A673 (cell line): ENCODE data around the gene DOCK6. TPM values are rescaled to one million over a fixed set of nuclear protein-coding genes. Genes with fewer than 3 reads are reported as not detected.

Experiments used
- BruUV-seq: library from RNA; stranded (reverse); fragments of 400-500 nt; replicated peaks from 2 replicates; lab custom pipeline; 2021; lab: Mats Ljungman, UMichigan
- CTCF ChIA-PET: fragments of 300-600 bp; sonication (Branson Sonifier 250); formaldehyde crosslinking; loops from one replicate; lab custom pipeline; 2022; ENCODE audit warnings: antibody characterized with exemption; lab: Charles Lee
- POLR2A ChIA-PET: fragments of 300-600 bp; sonication (Branson Sonifier 250); formaldehyde crosslinking; loops from one replicate; lab custom pipeline; 2022; ENCODE audit warnings: antibody characterized with exemption; ENCODE audit not compliant: low non-redundant PET; lab: Charles Lee
- DNase-seq: peaks from one replicate; pipeline ENCODE4 v3.0.0-alpha.2; 2015; ENCODE audit warnings: low spot score
- H3K27ac ChIP-seq: fragments of 200-600 bp; sonication (generic); 2 replicates; pipeline ENCODE4 v1.5.1; 2016; ENCODE audit warnings: mixed run types, low read depth, mild to moderate bottlenecking, mixed read lengths, antibody characterized with exemption, low read length; ENCODE audit not compliant: poor library complexity, severe bottlenecking
- H3K27me3 ChIP-seq: fragments of 200-600 bp; sonication (generic); replicated peaks from 2 replicates; pipeline ENCODE4 v1.6.1; 2017; ENCODE audit warnings: mixed run types, low read depth, mild to moderate bottlenecking, mixed read lengths, antibody characterized with exemption, low read length; ENCODE audit not compliant: insufficient read depth, poor library complexity
- H3K36me3 ChIP-seq: fragments of 200-600 bp; sonication (generic); 2 replicates; pipeline ENCODE4 v1.6.1; 2016; ENCODE audit warnings: mixed run types, mild to moderate bottlenecking, mixed read lengths, antibody characterized with exemption, low read length; ENCODE audit not compliant: insufficient read depth, poor library complexity, severe bottlenecking
- H3K4me1 ChIP-seq: fragments of 200-600 bp; sonication (generic); 2 replicates; pipeline ENCODE4 v1.6.1; 2017; ENCODE audit warnings: mixed run types, mild to moderate bottlenecking, mixed read lengths, antibody characterized with exemption, low read length; ENCODE audit not compliant: insufficient read depth, poor library complexity, severe bottlenecking
- H3K4me3 ChIP-seq: fragments of 200-600 bp; sonication (generic); 2 replicates; pipeline ENCODE4 v1.5.1; 2016; ENCODE audit warnings: low read depth, mixed run types, mild to moderate bottlenecking, mixed read lengths, low read length; ENCODE audit not compliant: poor library complexity, severe bottlenecking
- H3K9me3 ChIP-seq: fragments of 200-600 bp; sonication (generic); 2 replicates; pipeline ENCODE4 v1.6.1; 2016; ENCODE audit warnings: mixed run types, low read depth, mild to moderate bottlenecking, mixed read lengths, antibody characterized with exemption, low read length; ENCODE audit not compliant: poor library complexity, severe bottlenecking
- CTCF ChIP-seq: fragments of 300-800, 200-600 bp; sonication (generic); conservative IDR thresholded peaks from 2 replicates; pipeline ENCODE4 v1.5.1; 2017; ENCODE audit warnings: low read depth, mild to moderate bottlenecking, antibody characterized with exemption, low read length, moderate library complexity, mixed read lengths
- EZH2 ChIP-seq: fragments of 200-600 bp; sonication (generic); IDR thresholded peaks from 2 replicates; pipeline ENCODE4 v1.6.1; 2017; ENCODE audit warnings: borderline replicate concordance, low read depth, mild to moderate bottlenecking, mixed read lengths, antibody characterized with exemption, low read length; ENCODE audit not compliant: poor library complexity, severe bottlenecking
- intact Hi-C: fragments of 100-400 bp; cut with micrococcal nuclease; formaldehyde crosslinking; loops from one replicate; pipeline ENCODE4 v1.10.0; 2022; ENCODE audit not compliant: unreplicated experiment
- total RNA-seq: library from RNA; stranded (reverse); gene quantifications from 2 replicates; pipeline ENCODE4 v1.2.3, GENCODE V29; 2021

Gene DOCK6
- total RNA-seq, 1 experiment from 2014 or later, result 15.6 TPM

GRCh38 chr19:11300811-11301120 lies 38.4 kb upstream of the DOCK6 start:
- Histone ChIP-seq H3K4me3 (no peak overlapping the region), H3K27ac (no peak overlapping the region), H3K36me3 (no peaks in the 10 kb centered on the region), H3K27me3 (no peaks in the 10 kb centered on the region), H3K9me3 (no peaks in the 10 kb centered on the region), H3K4me1 (no peaks in the 10 kb centered on the region)
- POLR2A ChIA-PET, result no interaction called here
- TF ChIP-seq EZH2, result no peak
- TF ChIP-seq CTCF, result no peak
- intact Hi-C loops, result no loop called here
- no peak for DNase-seq
- BruUV-seq, result no TSS peak
- CTCF ChIA-PET, result interaction anchor here (0.6 kb wide), 1 partner anchor 36 kb away, joined by 6 read pairs; no protein-coding TSS in a partner anchor

DNA sequence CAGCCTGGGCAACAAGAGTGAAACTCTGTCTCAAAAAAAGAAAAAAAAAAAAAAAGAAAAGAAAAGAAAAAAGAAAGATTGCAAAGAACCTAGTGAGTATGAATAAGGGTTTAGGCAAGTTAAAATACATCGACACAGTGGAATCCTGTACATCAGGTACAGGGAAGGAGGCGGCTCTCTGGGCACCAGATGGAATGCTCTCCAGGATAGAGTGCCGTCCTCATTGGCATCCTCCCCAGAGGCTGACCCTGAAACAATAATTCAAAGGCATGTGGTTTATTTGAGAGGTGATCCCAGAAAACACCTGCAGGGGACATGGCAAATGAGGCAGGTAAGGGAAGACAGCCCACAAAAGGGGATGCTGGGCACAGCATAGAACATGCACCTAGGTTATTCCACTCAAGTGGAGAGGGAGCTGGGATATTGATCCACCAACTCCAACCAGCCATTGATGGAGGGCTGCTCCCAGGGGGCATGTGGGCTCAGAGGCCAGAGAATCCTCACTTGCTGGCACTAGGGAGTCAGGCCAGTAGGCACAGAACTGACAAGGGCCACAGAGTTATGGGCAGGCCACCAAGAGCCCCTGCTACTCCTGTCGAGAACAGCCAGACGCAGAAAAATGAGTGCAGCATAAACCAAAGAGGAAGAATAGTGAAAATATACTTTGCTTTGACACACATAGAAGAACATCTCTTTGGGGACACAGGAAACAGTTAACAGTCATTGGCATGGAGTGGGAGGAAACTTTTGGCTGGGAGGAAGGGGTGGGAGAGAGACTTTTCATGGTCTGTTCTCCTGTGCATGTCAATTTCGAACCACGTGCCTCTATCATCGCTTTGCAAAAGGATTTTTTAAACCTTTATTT lies 37.9 kb upstream of the DOCK6 start:
- Histone ChIP-seq H3K4me1 (no peaks in the 10 kb centered on the region), H3K9me3 (no peaks in the 10 kb centered on the region), H3K27me3 (no peaks in the 10 kb centered on the region), H3K27ac (no peak overlapping the region), H3K4me3 (no peak overlapping the region), H3K36me3 (no peaks in the 10 kb centered on the region)
- intact Hi-C loops, result loop anchor here (10.0 kb wide), 2 partner anchors 145 to 285 kb away; no protein-coding TSS in a partner anchor
- no peak for DNase-seq
- no peak for TF ChIP-seq EZH2
- no peak for TF ChIP-seq CTCF
- CTCF ChIA-PET, result no interaction called here
- POLR2A ChIA-PET, result no interaction called here
- no TSS peak for BruUV-seq

DNA sequence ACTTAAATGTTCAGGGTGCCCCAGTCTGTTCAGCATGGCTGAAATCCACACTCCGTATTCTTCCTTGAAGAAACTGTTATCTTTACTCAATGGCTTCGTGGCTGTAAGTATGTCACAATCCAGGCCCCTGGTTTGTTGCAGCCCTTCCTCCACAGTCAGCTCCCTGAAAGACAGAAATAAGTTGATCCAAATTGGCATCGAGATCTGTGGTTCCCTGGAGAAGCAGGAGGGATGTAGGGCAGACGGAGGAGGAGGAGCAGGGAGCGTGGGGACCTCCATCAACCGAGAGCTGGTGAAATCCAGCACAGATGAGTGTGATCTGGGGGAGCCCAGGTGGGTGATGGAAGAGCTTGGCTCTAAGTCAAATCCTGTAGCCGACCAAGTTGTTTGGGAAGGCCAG lies 33.9 kb upstream of the DOCK6 start:
- TF ChIP-seq CTCF (no peak), EZH2 (no peak)
- ChIA-PET POLR2A (interaction anchor here (0.6 kb wide), 1 partner anchor 35 kb away, joined by 8 read pairs; no protein-coding TSS in a partner anchor), CTCF (interaction anchor here (0.6 kb wide), 1 partner anchor 1562 kb away, joined by 10 read pairs; no protein-coding TSS in a partner anchor)
- H3K27ac ChIP-seq, result no peak overlapping the region
- H3K4me3 ChIP-seq, result no peak overlapping the region
- no peak for DNase-seq
- H3K4me1 ChIP-seq, result no peaks in the 10 kb centered on the region
- intact Hi-C loops, result loop anchor here (10.0 kb wide), 2 partner anchors 149 to 289 kb away; no protein-coding TSS in a partner anchor
- H3K36me3 ChIP-seq, result no peaks in the 10 kb centered on the region
- no TSS peak for BruUV-seq
- no peaks in the 10 kb centered on the region for H3K27me3 ChIP-seq
- H3K9me3 ChIP-seq, result no peaks in the 10 kb centered on the region
